ENCODE measurements around the gene TTLL11.

DNA sequence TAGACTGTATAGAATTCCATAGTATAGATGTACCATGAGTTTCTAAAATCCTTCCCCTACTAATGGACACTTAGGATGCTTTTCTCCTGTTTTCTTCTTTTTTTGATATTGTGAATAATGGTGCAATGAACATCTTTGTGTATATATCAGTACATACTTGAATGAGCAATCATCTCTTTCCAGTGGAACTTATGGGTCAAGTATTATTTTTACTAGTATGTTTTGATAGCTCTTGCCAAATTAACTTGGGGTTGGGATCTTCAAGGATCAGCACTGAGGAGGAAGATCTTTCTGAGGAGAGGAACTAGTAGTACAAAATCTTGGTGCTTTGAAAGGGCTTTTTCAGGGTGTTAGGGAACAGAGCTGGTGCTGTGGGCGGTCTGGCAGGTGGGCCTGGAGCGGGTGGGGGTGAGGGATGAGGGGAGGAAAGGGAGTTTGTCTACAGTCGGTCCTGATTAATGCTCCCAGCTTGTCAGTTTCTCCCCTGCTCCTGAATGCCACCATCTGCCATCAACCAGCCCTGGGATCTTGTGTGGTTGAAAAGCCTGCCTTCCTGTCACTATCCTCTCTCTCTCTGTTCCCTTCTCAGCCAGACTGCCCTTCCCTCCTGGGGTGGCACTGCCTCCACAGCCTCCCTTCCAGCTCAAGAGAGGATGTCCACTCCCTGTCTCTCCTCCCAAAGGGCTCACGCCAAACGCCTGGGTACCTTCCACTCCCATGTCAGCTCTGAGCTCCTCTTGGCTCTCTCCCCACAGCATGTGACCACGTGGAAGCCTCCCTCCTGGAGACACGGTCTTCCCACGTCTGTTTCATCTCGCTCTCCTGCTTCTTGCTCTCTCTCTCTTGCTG lies 255.8 kb downstream of the TTLL11 start:
- TF ChIP-seq POLR2A (IDR thresholded peaks at IDR 0.05) (no peak), POLR2AphosphoS5 (IDR thresholded peaks at IDR 0.05) (no peak)
- TF ChIP-seq, protein P1, sequence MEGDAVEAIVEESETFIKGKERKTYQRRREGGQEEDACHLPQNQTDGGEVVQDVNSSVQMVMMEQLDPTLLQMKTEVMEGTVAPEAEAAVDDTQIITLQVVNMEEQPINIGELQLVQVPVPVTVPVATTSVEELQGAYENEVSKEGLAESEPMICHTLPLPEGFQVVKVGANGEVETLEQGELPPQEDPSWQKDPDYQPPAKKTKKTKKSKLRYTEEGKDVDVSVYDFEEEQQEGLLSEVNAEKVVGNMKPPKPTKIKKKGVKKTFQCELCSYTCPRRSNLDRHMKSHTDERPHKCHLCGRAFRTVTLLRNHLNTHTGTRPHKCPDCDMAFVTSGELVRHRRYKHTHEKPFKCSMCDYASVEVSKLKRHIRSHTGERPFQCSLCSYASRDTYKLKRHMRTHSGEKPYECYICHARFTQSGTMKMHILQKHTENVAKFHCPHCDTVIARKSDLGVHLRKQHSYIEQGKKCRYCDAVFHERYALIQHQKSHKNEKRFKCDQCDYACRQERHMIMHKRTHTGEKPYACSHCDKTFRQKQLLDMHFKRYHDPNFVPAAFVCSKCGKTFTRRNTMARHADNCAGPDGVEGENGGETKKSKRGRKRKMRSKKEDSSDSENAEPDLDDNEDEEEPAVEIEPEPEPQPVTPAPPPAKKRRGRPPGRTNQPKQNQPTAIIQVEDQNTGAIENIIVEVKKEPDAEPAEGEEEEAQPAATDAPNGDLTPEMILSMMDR (IDR thresholded peaks at IDR 0.05), result no peak

Data from suprapubic skin (tissue), 4 donors.